WTC11 (cell line): Measurements from ENCODE around the gene ATP2B2. TPM values are rescaled to one million over a fixed set of nuclear protein-coding genes. Genes with fewer than 3 reads are reported as not detected.

Experiments
- ATAC-seq: fragments of 200-7000 bp; cut with Tn5 transposase; 2 replicates; pipeline ENCODE4 v1.10.0; 2021; ENCODE audit warnings: mild to moderate bottlenecking, moderate library complexity
- CTCF ChIA-PET: fragments of 300-600 bp; sonication (Branson Sonifier 250); formaldehyde crosslinking; loops from one replicate; lab custom pipeline; 2021; ENCODE audit warnings: antibody characterized with exemption; lab: Charles Lee
- POLR2A ChIA-PET: fragments of 350-600 bp; sonication (Branson Sonifier 250); formaldehyde crosslinking; loops from one replicate; lab custom pipeline; 2021; ENCODE audit warnings: antibody characterized with exemption; lab: Charles Lee
- DNase-seq: peaks from one replicate; pipeline ENCODE4 v3.0.0; 2021; ENCODE audit warnings: low spot score
- H3K27ac Mint-ChIP-seq: 2 replicates; pipeline ENCODE4 v1.8.0; 2021; ENCODE audit warnings: mixed read lengths
- H3K27me3 Mint-ChIP-seq: 2 replicates; pipeline ENCODE4 v1.8.0; 2021; ENCODE audit warnings: low read depth, mild to moderate bottlenecking, moderate library complexity, mixed read lengths
- H3K36me3 Mint-ChIP-seq: 2 replicates; pipeline ENCODE4 v1.8.0; 2021; ENCODE audit warnings: mixed read lengths
- H3K4me1 Mint-ChIP-seq: 2 replicates; pipeline ENCODE4 v1.8.0; 2022; ENCODE audit warnings: mixed read lengths
- H3K4me3 Mint-ChIP-seq: 2 replicates; pipeline ENCODE4 v1.8.0; 2021; ENCODE audit warnings: mild to moderate bottlenecking, moderate library complexity, mixed read lengths
- H3K9me3 Mint-ChIP-seq: 2 replicates; pipeline ENCODE4 v1.8.0; 2021; ENCODE audit warnings: mixed read lengths
- CREM ChIP-seq: sonication (generic); formaldehyde crosslinking; IDR thresholded peaks from 2 replicates; pipeline ENCODE4 v1.8.1; 2022; ENCODE audit warnings: mild to moderate bottlenecking, missing genetic modification reagents, moderate library complexity
- ESRRA ChIP-seq: sonication (generic); formaldehyde crosslinking; IDR thresholded peaks from 2 replicates; pipeline ENCODE4 v1.8.1; 2022; ENCODE audit warnings: mild to moderate bottlenecking, missing genetic modification reagents, borderline replicate concordance
- ETV6 ChIP-seq: sonication (generic); formaldehyde crosslinking; IDR thresholded peaks from 2 replicates; pipeline ENCODE4 v1.8.1; 2022; ENCODE audit warnings: mild to moderate bottlenecking, missing genetic modification reagents
- FOXK1 ChIP-seq: sonication (generic); formaldehyde crosslinking; IDR thresholded peaks from 2 replicates; pipeline ENCODE4 v1.8.0; 2022; ENCODE audit warnings: mild to moderate bottlenecking, moderate library complexity, missing genetic modification reagents
- MYBL2 ChIP-seq: sonication (generic); formaldehyde crosslinking; IDR thresholded peaks from 2 replicates; pipeline ENCODE4 v1.8.1; 2023; ENCODE audit warnings: mild to moderate bottlenecking, moderate library complexity, missing genetic modification reagents
- NFATC4 ChIP-seq: fragments of 250-450 bp; sonication (Bioruptor Pico); IDR thresholded peaks from 2 replicates; pipeline ENCODE4 v1.9.0; 2021; ENCODE audit warnings: mild to moderate bottlenecking
- NR3C1 ChIP-seq: sonication (generic); formaldehyde crosslinking; conservative IDR thresholded peaks from 2 replicates; pipeline ENCODE4 v1.8.1; 2023; ENCODE audit warnings: low read depth, mild to moderate bottlenecking, missing genetic modification reagents
- SMAD3 ChIP-seq: sonication (generic); formaldehyde crosslinking; IDR thresholded peaks from 2 replicates; pipeline ENCODE4 v1.8.0; 2022; ENCODE audit warnings: missing genetic modification reagents, mild to moderate bottlenecking, borderline replicate concordance
- SP1 ChIP-seq: sonication (generic); formaldehyde crosslinking; conservative IDR thresholded peaks from 2 replicates; pipeline ENCODE4 v1.8.1; 2022; ENCODE audit warnings: missing genetic modification reagents
- TEAD1 ChIP-seq: sonication (generic); formaldehyde crosslinking; IDR thresholded peaks from 2 replicates; pipeline ENCODE4 v1.8.0; 2022; ENCODE audit warnings: mild to moderate bottlenecking, missing genetic modification reagents
- TP53 ChIP-seq: sonication (generic); formaldehyde crosslinking; IDR thresholded peaks from 2 replicates; pipeline ENCODE4 v1.8.1; 2023; ENCODE audit warnings: mild to moderate bottlenecking, missing genetic modification reagents
- ZNF219 ChIP-seq: sonication (generic); formaldehyde crosslinking; IDR thresholded peaks from 2 replicates; pipeline ENCODE4 v1.8.0; 2023; ENCODE audit warnings: missing genetic modification reagents, mild to moderate bottlenecking, borderline replicate concordance
- ZNF423 ChIP-seq: fragments of 250-450 bp; sonication (Bioruptor Pico); IDR thresholded peaks from 2 replicates; pipeline ENCODE4 v2.1.2; 2022; ENCODE audit warnings: mild to moderate bottlenecking, moderate library complexity
- total RNA-seq: library from RNA; stranded (reverse); gene quantifications from 3 replicates; pipeline ENCODE4 v1.2.3, GENCODE V29; 2021
- TF ChIP-seq, protein P1 (sequence below): fragments of 250-450 bp; sonication (Bioruptor Pico); IDR thresholded peaks from 2 replicates; pipeline ENCODE4 v2.1.2; 2022; ENCODE audit warnings: mild to moderate bottlenecking, moderate library complexity
- TF ChIP-seq, protein P2 (sequence below): sonication (generic); formaldehyde crosslinking; IDR thresholded peaks from 2 replicates; pipeline ENCODE4 v1.8.1; 2023; ENCODE audit warnings: mild to moderate bottlenecking, missing genetic modification reagents, moderate library complexity
- TF ChIP-seq, protein P3 (sequence below): sonication (generic); formaldehyde crosslinking; IDR thresholded peaks from 2 replicates; pipeline ENCODE4 v1.8.1; 2022; ENCODE audit warnings: missing genetic modification reagents, borderline replicate concordance
- TF ChIP-seq, protein P4 (sequence below): sonication (generic); formaldehyde crosslinking; IDR thresholded peaks from 2 replicates; pipeline ENCODE4 v1.8.0; 2022; ENCODE audit warnings: mild to moderate bottlenecking, missing genetic modification reagents
- TF ChIP-seq, protein P5 (sequence below): sonication (generic); formaldehyde crosslinking; IDR thresholded peaks from 2 replicates; pipeline ENCODE4 v1.8.0; 2022; ENCODE audit warnings: mild to moderate bottlenecking, missing genetic modification reagents
- TF ChIP-seq, protein P6 (sequence below): fragments of 250-450 bp; sonication (Bioruptor Pico); IDR thresholded peaks from 2 replicates; pipeline ENCODE4 v1.9.0; 2021; ENCODE audit warnings: mild to moderate bottlenecking, borderline replicate concordance
- TF ChIP-seq, protein P7 (sequence below): sonication (generic); formaldehyde crosslinking; IDR thresholded peaks from 2 replicates; pipeline ENCODE4 v1.8.1; 2022; ENCODE audit warnings: low read depth, mild to moderate bottlenecking, moderate library complexity, missing genetic modification reagents, borderline replicate concordance

ATP2B2 gene
- total RNA-seq, 1 experiment from 2014 or later = 0.48 TPM

DNA sequence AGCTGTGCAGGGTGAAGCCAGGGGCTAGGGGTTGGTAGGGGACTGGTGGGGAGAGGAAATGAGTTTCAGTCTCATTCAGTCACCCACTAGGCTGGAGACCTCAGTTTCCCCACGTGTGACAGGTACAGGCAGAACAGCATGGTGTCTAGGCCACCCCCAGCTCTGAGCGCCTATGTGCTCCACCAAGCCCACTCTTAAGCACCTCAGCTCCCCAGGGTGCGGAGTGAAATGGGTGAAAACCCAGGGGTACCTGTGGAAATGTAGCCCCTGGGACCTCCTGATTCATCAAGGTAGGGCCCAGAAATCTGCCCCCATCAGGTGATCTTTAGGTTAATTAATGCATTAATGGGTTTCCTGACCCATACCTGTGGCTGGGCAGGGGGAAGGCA lies 3.7 kb downstream of the ATP2B2 start:
- DNase-seq (no peak), ATAC-seq (no peak)
- Mint-ChIP-seq H3K9me3 (no peaks in the 10 kb centered on the region), H3K4me1 (peaks cover 4% of the 10 kb centered on the region), H3K36me3 (no peaks in the 10 kb centered on the region), H3K4me3 (no peak overlapping the region), H3K27ac (no peak overlapping the region), H3K27me3 (peaks cover 7% of the 10 kb centered on the region)
- ChIA-PET CTCF (no interaction called here), POLR2A (interaction anchor here (0.6 kb wide), 1 partner anchor 1102 kb away, joined by 5 read pairs; no protein-coding TSS in a partner anchor)
- TF ChIP-seq, protein P1, sequence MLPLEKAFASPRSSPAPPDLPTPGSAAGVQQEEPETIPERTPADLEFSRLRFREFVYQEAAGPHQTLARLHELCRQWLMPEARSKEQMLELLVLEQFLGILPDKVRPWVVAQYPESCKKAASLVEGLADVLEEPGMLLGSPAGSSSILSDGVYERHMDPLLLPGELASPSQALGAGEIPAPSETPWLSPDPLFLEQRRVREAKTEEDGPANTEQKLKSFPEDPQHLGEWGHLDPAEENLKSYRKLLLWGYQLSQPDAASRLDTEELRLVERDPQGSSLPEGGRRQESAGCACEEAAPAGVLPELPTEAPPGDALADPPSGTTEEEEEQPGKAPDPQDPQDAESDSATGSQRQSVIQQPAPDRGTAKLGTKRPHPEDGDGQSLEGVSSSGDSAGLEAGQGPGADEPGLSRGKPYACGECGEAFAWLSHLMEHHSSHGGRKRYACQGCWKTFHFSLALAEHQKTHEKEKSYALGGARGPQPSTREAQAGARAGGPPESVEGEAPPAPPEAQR = no peak
- TF ChIP-seq ETV6 (CRISPR knock-in tag) (no peak), MYBL2 (no peak), ZNF219 (no peak), ESRRA (CRISPR knock-in tag) (no peak), ZNF423 (CRISPR knock-in tag) (no peak), SMAD3 (no peak), FOXK1 (CRISPR knock-in tag) (no peak), SP1 (CRISPR knock-in tag) (no peak), NR3C1 (CRISPR knock-in tag) (no peak)
- TF ChIP-seq, protein P2, sequence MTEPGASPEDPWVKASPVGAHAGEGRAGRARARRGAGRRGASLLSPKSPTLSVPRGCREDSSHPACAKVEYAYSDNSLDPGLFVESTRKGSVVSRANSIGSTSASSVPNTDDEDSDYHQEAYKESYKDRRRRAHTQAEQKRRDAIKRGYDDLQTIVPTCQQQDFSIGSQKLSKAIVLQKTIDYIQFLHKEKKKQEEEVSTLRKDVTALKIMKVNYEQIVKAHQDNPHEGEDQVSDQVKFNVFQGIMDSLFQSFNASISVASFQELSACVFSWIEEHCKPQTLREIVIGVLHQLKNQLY (CRISPR knock-in tag) = no peak
- TF ChIP-seq, protein P3, sequence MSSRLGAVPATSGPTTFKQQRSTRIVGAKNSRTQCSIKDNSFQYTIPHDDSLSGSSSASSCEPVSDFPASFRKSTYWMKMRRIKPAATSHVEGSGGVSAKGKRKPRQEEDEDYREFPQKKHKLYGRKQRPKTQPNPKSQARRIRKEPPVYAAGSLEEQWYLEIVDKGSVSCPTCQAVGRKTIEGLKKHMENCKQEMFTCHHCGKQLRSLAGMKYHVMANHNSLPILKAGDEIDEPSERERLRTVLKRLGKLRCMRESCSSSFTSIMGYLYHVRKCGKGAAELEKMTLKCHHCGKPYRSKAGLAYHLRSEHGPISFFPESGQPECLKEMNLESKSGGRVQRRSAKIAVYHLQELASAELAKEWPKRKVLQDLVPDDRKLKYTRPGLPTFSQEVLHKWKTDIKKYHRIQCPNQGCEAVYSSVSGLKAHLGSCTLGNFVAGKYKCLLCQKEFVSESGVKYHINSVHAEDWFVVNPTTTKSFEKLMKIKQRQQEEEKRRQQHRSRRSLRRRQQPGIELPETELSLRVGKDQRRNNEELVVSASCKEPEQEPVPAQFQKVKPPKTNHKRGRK (CRISPR knock-in tag) = no peak
- TF ChIP-seq, protein P4, sequence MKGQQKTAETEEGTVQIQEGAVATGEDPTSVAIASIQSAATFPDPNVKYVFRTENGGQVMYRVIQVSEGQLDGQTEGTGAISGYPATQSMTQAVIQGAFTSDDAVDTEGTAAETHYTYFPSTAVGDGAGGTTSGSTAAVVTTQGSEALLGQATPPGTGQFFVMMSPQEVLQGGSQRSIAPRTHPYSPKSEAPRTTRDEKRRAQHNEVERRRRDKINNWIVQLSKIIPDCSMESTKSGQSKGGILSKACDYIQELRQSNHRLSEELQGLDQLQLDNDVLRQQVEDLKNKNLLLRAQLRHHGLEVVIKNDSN (CRISPR knock-in tag) = no peak
- TF ChIP-seq, protein P5, sequence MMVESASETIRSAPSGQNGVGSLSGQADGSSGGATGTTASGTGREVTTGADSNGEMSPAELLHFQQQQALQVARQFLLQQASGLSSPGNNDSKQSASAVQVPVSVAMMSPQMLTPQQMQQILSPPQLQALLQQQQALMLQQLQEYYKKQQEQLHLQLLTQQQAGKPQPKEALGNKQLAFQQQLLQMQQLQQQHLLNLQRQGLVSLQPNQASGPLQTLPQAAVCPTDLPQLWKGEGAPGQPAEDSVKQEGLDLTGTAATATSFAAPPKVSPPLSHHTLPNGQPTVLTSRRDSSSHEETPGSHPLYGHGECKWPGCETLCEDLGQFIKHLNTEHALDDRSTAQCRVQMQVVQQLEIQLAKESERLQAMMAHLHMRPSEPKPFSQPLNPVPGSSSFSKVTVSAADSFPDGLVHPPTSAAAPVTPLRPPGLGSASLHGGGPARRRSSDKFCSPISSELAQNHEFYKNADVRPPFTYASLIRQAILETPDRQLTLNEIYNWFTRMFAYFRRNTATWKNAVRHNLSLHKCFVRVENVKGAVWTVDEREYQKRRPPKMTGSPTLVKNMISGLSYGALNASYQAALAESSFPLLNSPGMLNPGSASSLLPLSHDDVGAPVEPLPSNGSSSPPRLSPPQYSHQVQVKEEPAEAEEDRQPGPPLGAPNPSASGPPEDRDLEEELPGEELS (CRISPR knock-in tag) = no peak

DNA sequence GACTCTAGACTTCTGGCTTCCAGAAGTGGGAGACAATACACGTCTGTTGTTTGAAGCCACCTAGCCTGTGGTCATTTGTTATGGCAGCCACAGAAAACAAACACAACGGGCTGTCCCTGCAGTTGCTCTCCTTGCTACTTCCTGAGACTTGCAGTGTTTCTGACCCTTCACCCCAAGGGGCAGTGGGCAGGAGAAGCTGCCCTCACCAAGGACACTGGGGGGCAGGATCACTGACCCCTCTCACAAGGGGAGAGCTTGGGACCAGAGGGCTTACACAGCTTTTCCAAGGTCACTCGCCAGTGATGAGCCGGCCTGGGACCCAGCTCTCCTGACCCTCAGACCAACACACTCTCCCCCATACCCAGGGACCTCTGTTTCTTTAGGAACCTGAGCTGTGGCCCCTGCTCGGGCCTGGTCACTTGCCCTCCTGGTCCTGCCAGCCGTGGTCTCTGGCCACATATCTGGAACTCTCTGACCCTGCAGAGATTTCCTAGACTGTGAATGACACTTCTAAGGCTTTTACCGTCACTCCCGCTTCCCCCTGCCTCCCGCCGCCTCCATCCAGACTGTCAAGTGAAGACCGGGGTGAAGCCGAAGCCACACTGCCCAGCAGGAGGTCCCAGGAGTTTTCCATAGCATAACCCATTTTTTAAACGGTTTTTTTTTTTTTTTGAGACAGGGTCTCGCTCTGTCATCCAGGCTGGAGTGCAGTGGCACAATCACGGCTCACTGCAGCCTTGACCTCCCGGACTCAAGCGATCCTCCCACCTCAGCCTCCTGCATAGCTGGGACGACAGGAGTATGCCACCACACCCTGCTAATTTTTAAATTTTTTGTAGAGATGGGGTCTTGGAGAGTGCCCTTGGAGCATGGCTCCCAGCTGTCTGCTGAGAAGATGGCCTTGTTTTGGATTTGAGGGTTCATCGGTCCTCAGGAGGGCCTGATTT lies 4.4 kb downstream of the ATP2B2 start:
- DNase-seq (no peak), ATAC-seq (no peak)
- POLR2A ChIA-PET = interaction anchor here (0.6 kb wide), 1 partner anchor 1101 kb away, joined by 5 read pairs; no protein-coding TSS in a partner anchor
- Mint-ChIP-seq H3K27me3 (peaks cover 7% of the 10 kb centered on the region), H3K4me3 (no peak overlapping the region), H3K27ac (no peak overlapping the region), H3K36me3 (no peaks in the 10 kb centered on the region), H3K4me1 (peaks cover 4% of the 10 kb centered on the region), H3K9me3 (no peaks in the 10 kb centered on the region)
- TF ChIP-seq, protein P6, sequence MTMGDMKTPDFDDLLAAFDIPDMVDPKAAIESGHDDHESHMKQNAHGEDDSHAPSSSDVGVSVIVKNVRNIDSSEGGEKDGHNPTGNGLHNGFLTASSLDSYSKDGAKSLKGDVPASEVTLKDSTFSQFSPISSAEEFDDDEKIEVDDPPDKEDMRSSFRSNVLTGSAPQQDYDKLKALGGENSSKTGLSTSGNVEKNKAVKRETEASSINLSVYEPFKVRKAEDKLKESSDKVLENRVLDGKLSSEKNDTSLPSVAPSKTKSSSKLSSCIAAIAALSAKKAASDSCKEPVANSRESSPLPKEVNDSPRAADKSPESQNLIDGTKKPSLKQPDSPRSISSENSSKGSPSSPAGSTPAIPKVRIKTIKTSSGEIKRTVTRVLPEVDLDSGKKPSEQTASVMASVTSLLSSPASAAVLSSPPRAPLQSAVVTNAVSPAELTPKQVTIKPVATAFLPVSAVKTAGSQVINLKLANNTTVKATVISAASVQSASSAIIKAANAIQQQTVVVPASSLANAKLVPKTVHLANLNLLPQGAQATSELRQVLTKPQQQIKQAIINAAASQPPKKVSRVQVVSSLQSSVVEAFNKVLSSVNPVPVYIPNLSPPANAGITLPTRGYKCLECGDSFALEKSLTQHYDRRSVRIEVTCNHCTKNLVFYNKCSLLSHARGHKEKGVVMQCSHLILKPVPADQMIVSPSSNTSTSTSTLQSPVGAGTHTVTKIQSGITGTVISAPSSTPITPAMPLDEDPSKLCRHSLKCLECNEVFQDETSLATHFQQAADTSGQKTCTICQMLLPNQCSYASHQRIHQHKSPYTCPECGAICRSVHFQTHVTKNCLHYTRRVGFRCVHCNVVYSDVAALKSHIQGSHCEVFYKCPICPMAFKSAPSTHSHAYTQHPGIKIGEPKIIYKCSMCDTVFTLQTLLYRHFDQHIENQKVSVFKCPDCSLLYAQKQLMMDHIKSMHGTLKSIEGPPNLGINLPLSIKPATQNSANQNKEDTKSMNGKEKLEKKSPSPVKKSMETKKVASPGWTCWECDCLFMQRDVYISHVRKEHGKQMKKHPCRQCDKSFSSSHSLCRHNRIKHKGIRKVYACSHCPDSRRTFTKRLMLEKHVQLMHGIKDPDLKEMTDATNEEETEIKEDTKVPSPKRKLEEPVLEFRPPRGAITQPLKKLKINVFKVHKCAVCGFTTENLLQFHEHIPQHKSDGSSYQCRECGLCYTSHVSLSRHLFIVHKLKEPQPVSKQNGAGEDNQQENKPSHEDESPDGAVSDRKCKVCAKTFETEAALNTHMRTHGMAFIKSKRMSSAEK (CRISPR knock-in tag) = no peak
- TF ChIP-seq, protein P7, sequence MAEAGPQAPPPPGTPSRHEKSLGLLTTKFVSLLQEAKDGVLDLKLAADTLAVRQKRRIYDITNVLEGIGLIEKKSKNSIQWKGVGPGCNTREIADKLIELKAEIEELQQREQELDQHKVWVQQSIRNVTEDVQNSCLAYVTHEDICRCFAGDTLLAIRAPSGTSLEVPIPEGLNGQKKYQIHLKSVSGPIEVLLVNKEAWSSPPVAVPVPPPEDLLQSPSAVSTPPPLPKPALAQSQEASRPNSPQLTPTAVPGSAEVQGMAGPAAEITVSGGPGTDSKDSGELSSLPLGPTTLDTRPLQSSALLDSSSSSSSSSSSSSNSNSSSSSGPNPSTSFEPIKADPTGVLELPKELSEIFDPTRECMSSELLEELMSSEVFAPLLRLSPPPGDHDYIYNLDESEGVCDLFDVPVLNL (CRISPR knock-in tag) = no peak
- TF ChIP-seq TEAD1 (CRISPR knock-in tag) (no peak), TP53 (CRISPR knock-in tag) (no peak), NFATC4 (CRISPR knock-in tag) (no peak), CREM (CRISPR knock-in tag) (no peak)
- CTCF ChIA-PET = interaction anchor here (1.5 kb wide), 1 partner anchor 27 kb away, joined by 3 read pairs; no protein-coding TSS in a partner anchor
